ENCODE measurements around the gene ABCC5.

ABCC5 gene

DNA sequence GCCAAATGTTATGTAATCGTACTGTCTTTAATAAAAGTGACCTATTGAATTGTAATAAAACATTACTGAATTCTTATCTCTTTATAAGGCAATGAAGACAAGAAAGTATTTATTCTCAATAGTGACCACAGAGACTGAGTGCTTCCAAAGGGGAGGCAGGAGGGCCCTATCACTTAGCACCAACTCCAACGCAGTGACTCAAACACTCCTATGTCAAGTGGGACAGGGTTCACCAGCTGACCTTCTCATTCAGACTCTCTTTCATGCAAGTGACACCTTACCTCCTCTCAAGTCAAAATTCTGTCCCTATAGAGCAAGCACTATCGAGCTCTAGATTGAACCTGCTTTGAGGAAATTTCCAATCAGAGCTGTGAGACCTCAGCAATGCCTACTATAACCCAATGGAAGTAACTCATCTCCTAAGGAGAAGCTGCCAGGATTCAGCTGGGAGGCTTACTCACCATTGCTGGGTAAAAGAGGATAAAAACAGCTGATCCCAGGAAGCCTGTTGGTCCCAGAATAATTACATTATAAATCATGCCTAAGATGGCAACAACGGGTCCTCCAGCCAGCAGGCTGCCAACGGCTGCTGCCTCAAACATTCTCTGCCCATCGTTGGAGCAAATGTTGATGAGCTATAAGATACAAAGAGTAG, 35.6 kb downstream of the ABCC5 start:
- CTCF ChIA-PET = interaction anchor here (0.5 to 0.7 kb wide), 2 partner anchors 243 to 754 kb away, joined by 4 read pairs; no protein-coding TSS in a partner anchor
- TF ChIP-seq CTCF (conservative IDR thresholded peaks at IDR 0.05; ENCODE audit: low read depth) = no peak
- POLR2A ChIA-PET (ENCODE audit: low non-redundant PET) = no interaction called here
- no peak for DNase-seq (ENCODE audit: low spot score)
- no peak overlapping the region for H3K27ac ChIP-seq

- no peak for TF ChIP-seq CTCF (conservative IDR thresholded peaks at IDR 0.05; ENCODE audit: low read depth)
- DNase-seq (ENCODE audit: low spot score) = no peak
- CTCF ChIA-PET = interaction anchor here (0.6 kb wide), 1 partner anchor 190 kb away, joined by 3 read pairs; no protein-coding TSS in a partner anchor
- H3K27ac ChIP-seq = no peak overlapping the region
- POLR2A ChIA-PET (ENCODE audit: low non-redundant PET) = no interaction called here
Measured at GRCh38 chr3:183980403-183980802, 37.3 kb downstream of the ABCC5 start.

DNA sequence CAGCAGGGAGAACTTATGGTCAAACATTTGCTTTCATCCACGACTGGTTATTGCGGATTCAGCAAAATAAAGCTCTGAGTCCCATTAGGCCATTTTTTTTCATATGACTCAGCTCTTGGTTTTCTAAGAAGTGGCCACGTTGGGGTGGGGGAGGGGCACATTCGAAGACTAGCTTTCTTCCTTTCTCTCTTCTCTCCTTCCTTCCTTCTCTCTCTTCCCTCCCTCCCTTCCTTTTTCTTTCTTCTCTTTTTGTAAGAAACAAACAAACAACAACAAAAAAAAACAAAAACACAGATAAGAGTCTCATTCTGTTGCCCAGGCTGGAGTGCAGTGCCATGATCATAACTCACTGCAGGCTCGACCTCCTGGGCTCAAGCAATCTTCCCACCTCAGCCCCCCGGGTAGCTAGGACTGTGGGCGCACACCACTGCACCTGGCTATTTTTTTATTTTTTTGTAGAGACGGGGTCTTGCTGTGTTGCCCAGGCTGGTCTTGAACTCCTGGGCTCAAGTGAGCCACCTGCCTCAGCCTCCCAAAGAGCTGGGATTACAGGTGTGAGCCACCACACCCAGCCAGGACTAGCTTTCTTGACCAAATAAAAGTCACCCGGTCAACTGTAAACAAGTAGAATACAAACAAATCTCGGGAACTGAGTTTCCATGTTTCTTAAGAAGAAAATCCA, 41.6 kb downstream of the ABCC5 start:
- ChIA-PET POLR2A (ENCODE audit: low non-redundant PET) (interaction anchor here (0.7 kb wide), 1 partner anchor 18 kb away, joined by 3 read pairs; no protein-coding TSS in a partner anchor), CTCF (no interaction called here)
- no peak overlapping the region for H3K27ac ChIP-seq
- no peak for TF ChIP-seq CTCF (conservative IDR thresholded peaks at IDR 0.05; ENCODE audit: low read depth)
- DNase-seq (ENCODE audit: low spot score) = no peak

- CTCF ChIA-PET = no interaction called here
- no peak overlapping the region for H3K27ac ChIP-seq
- no peak for TF ChIP-seq CTCF (conservative IDR thresholded peaks at IDR 0.05; ENCODE audit: low read depth)
- DNase-seq (ENCODE audit: low spot score) = no peak
- POLR2A ChIA-PET (ENCODE audit: low non-redundant PET) = no interaction called here
Measured at GRCh38 chr3:183968666-183969245, 48.9 kb downstream of the ABCC5 start.

GRCh38 chr3:183967693-183968092, 50.0 kb downstream of the ABCC5 start:
- POLR2A ChIA-PET (ENCODE audit: low non-redundant PET) = no interaction called here
- no peak for TF ChIP-seq CTCF (conservative IDR thresholded peaks at IDR 0.05; ENCODE audit: low read depth)

GRCh38 chr3:183966361-183966791, 51.3 kb downstream of the ABCC5 start:
- no peak for DNase-seq (ENCODE audit: low spot score)
- TF ChIP-seq CTCF (conservative IDR thresholded peaks at IDR 0.05; ENCODE audit: low read depth) = no peak
- no peak overlapping the region for H3K27ac ChIP-seq
- ChIA-PET POLR2A (ENCODE audit: low non-redundant PET) (no interaction called here), CTCF (no interaction called here)

More at GRCh38 chr3:183967693-183968092, 50.0 kb downstream of the ABCC5 start:
- no peak for DNase-seq (ENCODE audit: low spot score)
- CTCF ChIA-PET = no interaction called here
- H3K27ac ChIP-seq = no peak overlapping the region

Data from RWPE1 (cell line).